ENCODE results near the gene NR1D2.

NR1D2 gene

DNA sequence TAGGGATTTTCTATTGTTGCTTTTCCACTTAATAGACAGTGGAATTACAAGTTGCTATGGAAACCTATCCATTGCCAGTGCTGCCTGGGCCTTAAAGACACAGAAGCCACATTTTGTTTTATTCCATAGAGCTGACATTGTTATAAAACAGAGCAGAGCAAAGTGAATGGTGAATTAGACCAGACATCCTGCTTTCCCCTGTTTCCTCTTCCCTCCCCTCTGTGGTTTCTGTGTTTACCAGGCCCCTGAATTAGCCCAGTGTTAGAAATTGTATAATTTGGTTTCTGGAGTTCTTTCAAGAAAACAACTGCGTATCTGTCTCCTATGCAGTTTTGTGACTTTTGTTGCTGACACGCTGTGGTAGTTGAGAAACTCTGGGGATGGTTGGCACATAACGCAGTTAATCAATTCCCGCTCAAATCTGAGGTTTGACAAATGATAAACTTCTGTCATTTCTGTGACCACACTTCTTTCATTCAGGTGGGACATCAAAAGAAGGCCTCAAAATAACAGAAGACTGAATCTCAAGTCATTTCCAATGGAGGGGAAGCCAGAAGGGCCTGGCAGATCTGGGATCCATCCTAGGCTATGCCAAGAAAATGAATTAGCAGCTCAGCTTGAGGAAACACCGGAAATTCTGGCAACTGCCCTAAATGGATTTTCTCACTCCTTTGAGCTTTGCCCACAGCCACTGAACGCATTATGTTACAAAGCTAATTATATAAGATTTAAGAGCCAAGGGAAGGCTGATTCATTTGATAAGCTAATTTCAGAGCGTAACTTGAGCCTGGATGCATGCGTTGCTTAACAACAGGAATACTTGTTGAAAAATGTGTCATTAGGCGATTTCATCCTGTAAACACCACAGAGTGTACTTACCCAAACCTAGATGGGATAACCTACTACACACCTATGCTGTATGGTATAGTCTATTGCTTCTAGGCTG lies 46.9 kb downstream of the NR1D2 start:
- Histone ChIP-seq H3K27me3 (no peaks in the 10 kb centered on the region), H3K9me3 (no peaks in the 10 kb centered on the region), H3K4me3 (ENCODE audit: low read depth, low read length) (peak overlapping the region; percentile 8; the same call in 1 of the 2 replicates), H3K36me3 (no peaks in the 10 kb centered on the region), H3K4me1 (peaks cover 21% of the 10 kb centered on the region)
- DNase-seq: peak; percentile 33
- TF ChIP-seq, protein P1, sequence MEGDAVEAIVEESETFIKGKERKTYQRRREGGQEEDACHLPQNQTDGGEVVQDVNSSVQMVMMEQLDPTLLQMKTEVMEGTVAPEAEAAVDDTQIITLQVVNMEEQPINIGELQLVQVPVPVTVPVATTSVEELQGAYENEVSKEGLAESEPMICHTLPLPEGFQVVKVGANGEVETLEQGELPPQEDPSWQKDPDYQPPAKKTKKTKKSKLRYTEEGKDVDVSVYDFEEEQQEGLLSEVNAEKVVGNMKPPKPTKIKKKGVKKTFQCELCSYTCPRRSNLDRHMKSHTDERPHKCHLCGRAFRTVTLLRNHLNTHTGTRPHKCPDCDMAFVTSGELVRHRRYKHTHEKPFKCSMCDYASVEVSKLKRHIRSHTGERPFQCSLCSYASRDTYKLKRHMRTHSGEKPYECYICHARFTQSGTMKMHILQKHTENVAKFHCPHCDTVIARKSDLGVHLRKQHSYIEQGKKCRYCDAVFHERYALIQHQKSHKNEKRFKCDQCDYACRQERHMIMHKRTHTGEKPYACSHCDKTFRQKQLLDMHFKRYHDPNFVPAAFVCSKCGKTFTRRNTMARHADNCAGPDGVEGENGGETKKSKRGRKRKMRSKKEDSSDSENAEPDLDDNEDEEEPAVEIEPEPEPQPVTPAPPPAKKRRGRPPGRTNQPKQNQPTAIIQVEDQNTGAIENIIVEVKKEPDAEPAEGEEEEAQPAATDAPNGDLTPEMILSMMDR (IDR thresholded peaks at IDR 0.05; ENCODE audit: low read depth, low read length): no peak

DNA sequence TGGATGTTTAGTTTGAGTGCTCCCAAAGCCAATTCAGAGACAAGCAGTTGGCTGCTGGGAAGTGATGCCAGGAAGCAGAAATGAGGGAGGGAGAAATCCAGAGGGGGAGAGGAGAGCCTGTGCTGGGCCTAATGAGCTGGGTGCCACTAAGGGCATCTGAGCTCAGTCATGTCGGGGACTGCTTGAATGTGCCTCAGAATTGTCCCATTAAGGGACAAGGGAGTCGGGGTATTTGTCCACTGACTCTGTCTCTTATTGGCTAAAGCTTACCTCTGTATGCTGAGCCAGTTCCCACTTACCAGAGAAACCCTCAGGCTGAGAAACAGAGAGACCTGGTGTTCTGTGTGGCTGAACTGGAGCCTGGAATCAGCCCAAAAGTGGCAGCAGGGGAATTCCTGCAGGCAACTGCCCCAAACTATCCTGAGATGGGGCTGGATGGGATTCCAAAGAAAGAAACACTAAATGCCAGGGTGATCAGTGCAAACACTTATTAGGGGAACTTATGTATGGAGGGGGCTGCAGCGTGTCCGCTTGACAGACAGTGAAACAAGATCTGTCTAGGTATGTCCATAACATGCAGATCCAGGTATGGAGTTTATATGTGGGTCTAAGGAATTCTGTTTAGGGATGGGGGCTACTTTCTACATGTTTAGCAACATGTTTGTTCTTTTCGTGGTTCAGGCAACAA lies 48.6 kb downstream of the NR1D2 start:
- H3K4me3 ChIP-seq (ENCODE audit: low read depth, low read length): no peak overlapping the region
- no peaks in the 10 kb centered on the region for H3K9me3 ChIP-seq
- TF ChIP-seq, protein P1 (IDR thresholded peaks at IDR 0.05; ENCODE audit: low read depth, low read length): no peak
- H3K4me1 ChIP-seq: peaks cover 21% of the 10 kb centered on the region
- no peaks in the 10 kb centered on the region for H3K27me3 ChIP-seq
- DNase-seq: peak; percentile 21
- H3K36me3 ChIP-seq: no peaks in the 10 kb centered on the region

DNA sequence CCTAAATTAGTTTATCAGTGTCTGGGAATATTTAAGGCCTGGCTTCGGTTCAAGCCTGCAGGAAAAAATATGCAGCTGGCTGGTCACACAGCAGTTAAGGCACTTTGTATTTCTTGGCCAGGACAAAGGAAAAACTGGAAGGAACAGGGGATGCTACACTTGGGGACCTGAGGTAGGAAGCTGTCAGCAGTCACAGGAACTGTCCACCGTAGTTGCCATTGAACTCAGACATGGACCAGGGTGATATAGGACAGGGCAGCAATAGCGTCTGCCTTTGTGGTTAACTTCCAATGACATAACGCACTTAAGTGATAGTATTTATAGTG lies 49.1 kb downstream of the NR1D2 start:
- H3K27me3 ChIP-seq: no peaks in the 10 kb centered on the region
- DNase-seq: no peak
- H3K36me3 ChIP-seq: no peaks in the 10 kb centered on the region
- H3K4me1 ChIP-seq: peaks cover 21% of the 10 kb centered on the region
- no peak overlapping the region for H3K4me3 ChIP-seq (ENCODE audit: low read depth, low read length)
- H3K9me3 ChIP-seq: no peaks in the 10 kb centered on the region
- TF ChIP-seq, protein P1 (IDR thresholded peaks at IDR 0.05; ENCODE audit: low read depth, low read length): no peak

DNA sequence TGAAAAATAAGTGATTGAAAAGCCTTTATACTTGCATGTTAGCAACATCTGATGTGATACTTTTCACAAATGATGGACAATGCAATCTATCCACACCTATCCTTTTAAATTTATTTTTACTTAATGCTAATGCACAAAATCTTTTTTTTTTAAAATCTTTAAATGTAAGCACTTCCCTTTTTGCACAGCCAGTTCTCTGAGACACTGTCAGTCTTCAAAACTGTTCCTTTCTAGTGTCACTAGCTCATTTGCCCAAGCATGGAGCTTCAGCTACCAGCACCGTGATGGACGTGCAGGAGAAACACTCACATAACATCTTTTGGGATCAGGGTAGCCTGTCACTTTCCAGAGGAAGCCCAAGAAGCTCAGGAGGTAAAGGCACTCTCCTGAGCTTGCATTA lies 50.1 kb downstream of the NR1D2 start:
- Histone ChIP-seq H3K9me3 (no peaks in the 10 kb centered on the region), H3K27me3 (no peaks in the 10 kb centered on the region), H3K4me3 (ENCODE audit: low read depth, low read length) (no peak overlapping the region), H3K36me3 (no peaks in the 10 kb centered on the region), H3K4me1 (peaks cover 21% of the 10 kb centered on the region)
- DNase-seq: no peak
- TF ChIP-seq, protein P1 (IDR thresholded peaks at IDR 0.05; ENCODE audit: low read depth, low read length): no peak

DNA sequence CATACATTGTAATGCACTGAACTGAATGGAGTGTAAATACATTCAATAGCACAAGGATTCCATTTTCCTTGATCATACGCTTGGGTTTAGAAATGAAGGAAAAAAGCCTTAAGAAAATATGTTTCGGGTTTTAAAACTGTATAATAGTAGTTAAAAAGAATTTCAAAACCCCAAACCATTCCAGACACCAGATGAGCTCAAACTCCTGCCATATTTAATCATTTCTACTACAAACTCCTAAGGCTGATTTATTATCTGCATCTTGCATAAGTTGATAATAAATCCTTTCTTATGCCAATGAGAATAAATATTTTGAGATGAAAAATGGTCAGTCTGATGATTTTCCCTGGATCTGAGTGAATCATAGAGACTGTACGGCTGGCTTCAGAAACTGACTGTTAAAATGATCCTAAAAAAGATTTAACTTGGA lies 51.0 kb downstream of the NR1D2 start:
- Histone ChIP-seq H3K4me3 (ENCODE audit: low read depth, low read length) (no peak overlapping the region), H3K4me1 (peaks cover 19% of the 10 kb centered on the region), H3K36me3 (no peaks in the 10 kb centered on the region), H3K9me3 (no peaks in the 10 kb centered on the region), H3K27me3 (no peaks in the 10 kb centered on the region)
- TF ChIP-seq, protein P1 (IDR thresholded peaks at IDR 0.05; ENCODE audit: low read depth, low read length): no peak
- DNase-seq: no peak

Data from BE2C (cell line).